HepG2 (cell line): ENCODE results near the gene PRDX4. TPM values are rescaled to one million over a fixed set of nuclear protein-coding genes. Genes with fewer than 3 reads are reported as not detected.

ENCODE experiments used
- ATAC-seq: fragments of 200-7000 bp; cut with Tn5 transposase; 3 replicates; pipeline ENCODE4 v1.9.1; 2020; ENCODE audit warnings: mild to moderate bottlenecking, moderate library complexity
- BruUV-seq: library from RNA; stranded (reverse); fragments of 400-500 nt; replicated peaks from 2 replicates; lab custom pipeline; 2021; lab: Mats Ljungman, UMichigan
- CTCF ChIA-PET: fragments of 300-600 bp; formaldehyde crosslinking; extraction: SDS; loops from one replicate; lab custom pipeline; 2021; ENCODE audit warnings: low total read pairs, inconsistent platforms, low intra/inter-chr PET ratio; lab: Yijun Ruan, JAX
- POLR2A ChIA-PET: fragments of 350-600 bp; sonication (Branson Sonifier 250); formaldehyde crosslinking; loops from one replicate; lab custom pipeline; 2020; ENCODE audit warnings: antibody characterized with exemption, inconsistent platforms; lab: Yijun Ruan, JAX
- DNase-seq: peaks from one replicate; pipeline ENCODE4 v3.0.0-alpha.2; 2015; ENCODE audit warnings: low spot score
- FAIRE-seq: peaks from 3 replicates; lab custom pipeline; 2011; peaks lifted over from hg19 to GRCh38; lab: Jason Lieb, UNC
- H2AFZ ChIP-seq: one replicate; pipeline ENCODE4 v1.6.1; 2011; ENCODE audit warnings: low read length, inconsistent platforms
- H3K27ac ChIP-seq: fragments of 300-600 bp; 3 replicates; pipeline ENCODE4 v1.8.0; 2011; ENCODE audit warnings: mixed run types, mild to moderate bottlenecking, mixed read lengths, low read length, inconsistent platforms; ENCODE audit not compliant: insufficient read depth; ENCODE audit errors: extremely low read length
- H3K27me3 ChIP-seq, 2 experiments: fragments of 200-600 bp in 1 of 2; 2 replicates in 1 of 2; 3 replicates in 1 of 2; pipeline versions ENCODE4 v1.6.0 to v1.8.0; 2011; ENCODE audit warnings: low read length in 2 of 2, mild to moderate bottlenecking in 2 of 2, moderate library complexity in 2 of 2, inconsistent platforms in 1 of 2; ENCODE audit not compliant: insufficient read depth in 2 of 2, control insufficient read depth in 1 of 2
- H3K36me3 ChIP-seq, 2 experiments: fragments of 200-600 bp in 1 of 2; replicated peaks in 1 of 2; 2 replicates in 1 of 2; 3 replicates in 1 of 2; pipeline versions ENCODE4 v1.5.1 to v1.8.0; 2011; ENCODE audit warnings: low read length in 2 of 2, inconsistent platforms in 1 of 2; ENCODE audit not compliant: insufficient read depth in 2 of 2, control insufficient read depth in 1 of 2
- H3K4me1 ChIP-seq: 2 replicates; pipeline ENCODE4 v1.5.1; 2012; ENCODE audit warnings: low read length, inconsistent platforms; ENCODE audit not compliant: insufficient read depth
- H3K4me2 ChIP-seq: 2 replicates; pipeline ENCODE4 v1.6.0; 2011; ENCODE audit warnings: low read depth, low read length, inconsistent platforms
- H3K4me3 ChIP-seq, 3 experiments: fragments of 200-600 bp in 1 of 3; sonication (generic), shearing (Covaris generic) in 1 of 3; replicated peaks in 1 of 3; 2 replicates each; pipeline ENCODE4 v1.5.1; 2011 to 2016; ENCODE audit warnings: low read length in 3 of 3, inconsistent platforms in 2 of 3, low read depth in 2 of 3, mild to moderate bottlenecking in 2 of 3, control low read depth in 1 of 3, mixed read lengths in 1 of 3; ENCODE audit not compliant: insufficient read depth in 1 of 3
- H3K79me2 ChIP-seq: one replicate; pipeline ENCODE4 v1.6.1; 2011; ENCODE audit warnings: low read length, inconsistent platforms; ENCODE audit not compliant: insufficient read depth
- H3K9ac ChIP-seq: 2 replicates; pipeline ENCODE4 v1.6.0; 2011; ENCODE audit warnings: mild to moderate bottlenecking, low read depth, low read length, inconsistent platforms; ENCODE audit not compliant: insufficient read depth
- H3K9me3 ChIP-seq: 2 replicates; pipeline ENCODE4 v1.5.1; 2012; ENCODE audit warnings: mild to moderate bottlenecking, low read length
- H4K20me1 ChIP-seq: 2 replicates; pipeline ENCODE4 v1.6.0; 2011; ENCODE audit warnings: inconsistent platforms, mild to moderate bottlenecking, low read length, moderate library complexity; ENCODE audit not compliant: insufficient read depth
- ASH2L ChIP-seq: fragments of 300-600, 200-600 bp; sonication (generic); IDR thresholded peaks from 2 replicates; pipeline ENCODE4 v1.7.0; 2017; ENCODE audit warnings: low read depth, mild to moderate bottlenecking, moderate library complexity, mixed read lengths, low read length; ENCODE audit not compliant: insufficient read length
- ATF3 ChIP-seq: sonication (generic); formaldehyde crosslinking; IDR thresholded peaks from 2 replicates; pipeline ENCODE4 v1.4.0; 2020; ENCODE audit warnings: missing genetic modification reagents
- FUBP1 ChIP-seq: sonication (generic); formaldehyde crosslinking; IDR thresholded peaks from 2 replicates; pipeline ENCODE4 v1.5.1; 2020; ENCODE audit warnings: missing genetic modification reagents, mild to moderate bottlenecking, borderline replicate concordance
- HNF1A ChIP-seq, 2 experiments: sonication (generic) in 1 of 2; formaldehyde crosslinking in 1 of 2; IDR thresholded peaks; 2 replicates each; pipeline versions ENCODE4 v1.4.0 to v1.6.1; 2016 to 2020; ENCODE audit warnings: borderline replicate concordance in 1 of 2, low read depth in 1 of 2, mild to moderate bottlenecking in 1 of 2, missing genetic modification reagents in 1 of 2
- IRF9 ChIP-seq: sonication (generic); formaldehyde crosslinking; IDR thresholded peaks from 2 replicates; pipeline ENCODE4 v1.8.0; 2022; ENCODE audit warnings: missing genetic modification reagents, mild to moderate bottlenecking, borderline replicate concordance
- JARID2 ChIP-seq: sonication (generic); formaldehyde crosslinking; IDR thresholded peaks from 2 replicates; pipeline ENCODE4 v1.8.1; 2023; ENCODE audit warnings: missing genetic modification reagents, inconsistent platforms; ENCODE audit not compliant: insufficient replicate concordance
- PATZ1 ChIP-seq: sonication (generic); formaldehyde crosslinking; IDR thresholded peaks from 2 replicates; pipeline ENCODE4 v1.4.0; 2020; ENCODE audit warnings: missing genetic modification reagents
- POLR2A ChIP-seq, 2 experiments: IDR thresholded peaks; 2 replicates each; pipeline ENCODE4 v1.6.1; 2011; ENCODE audit warnings: low read depth in 2 of 2, low read length in 2 of 2, mild to moderate bottlenecking in 1 of 2, moderate library complexity in 1 of 2; ENCODE audit not compliant: insufficient read depth in 1 of 2
- TRIM22 ChIP-seq: fragments of 450-650 bp; IDR thresholded peaks from 2 replicates; pipeline ENCODE4 v1.6.1; 2017
- ZEB1 ChIP-seq: IDR thresholded peaks from 2 replicates; pipeline ENCODE4 v1.6.1; 2012; ENCODE audit warnings: mild to moderate bottlenecking, low read depth, inconsistent platforms; ENCODE audit not compliant: insufficient replicate concordance
- ZNF24 ChIP-seq: fragments of 450-650 bp; IDR thresholded peaks from 2 replicates; pipeline ENCODE4 v1.6.1; 2017; ENCODE audit warnings: antibody characterized with exemption, mild to moderate bottlenecking
- ZNF678 ChIP-seq: sonication (generic); formaldehyde crosslinking; IDR thresholded peaks from 2 replicates; pipeline ENCODE4 v1.4.0; 2020; ENCODE audit warnings: mild to moderate bottlenecking, missing genetic modification reagents
- ZSCAN12 ChIP-seq: sonication (generic); formaldehyde crosslinking; IDR thresholded peaks from 2 replicates; pipeline ENCODE4 v1.9.0; 2021; ENCODE audit warnings: mild to moderate bottlenecking, missing genetic modification reagents
- WGBS: methylation state at CpG from one replicate; pipeline ENCODE4 v1.1.6; 2017; ENCODE audit warnings: low lambda C conversion rate; 5-methylcytosine and 5-hydroxymethylcytosine counted together
- in situ Hi-C: cut with HindIII; loops from 2 replicates; pipeline ENCODE4 v1.10.0; 2017; ENCODE audit warnings: low pct_unique_long_range_greater_than_20kb; ENCODE audit not compliant: extremely low pct_ligation_motif_present
- intact Hi-C: fragments of 100-400 bp; cut with micrococcal nuclease; formaldehyde crosslinking; loops from one replicate; pipeline ENCODE4 v1.10.0; 2022; ENCODE audit not compliant: unreplicated experiment
- polyA plus RNA-seq, 8 experiments: library from polyadenylated mRNA; depleted of rRNA in 3 of 8; stranded (reverse) in 7 of 8; unstranded in 1 of 8; fragments of >200 nt; fragmentation: Illumina TruSeq in 4 of 8; extraction: Trizol in 4 of 8; gene quantifications; 2 replicates each; pipeline versions ENCODE4 v1.2.1 to v1.2.3, GENCODE V29; 2011 to 2016; ENCODE audit warnings: low read depth in 4 of 8, missing spikeins in 1 of 8, mixed read lengths in 1 of 8; ENCODE audit not compliant: insufficient read depth in 1 of 8
- total RNA-seq, 5 experiments: library from RNA; depleted of rRNA; stranded (reverse); fragments of >200 nt; fragmentation: Illumina TruSeq; extraction: Trizol; gene quantifications; 2 replicates each; pipeline ENCODE4 v1.2.3, GENCODE V29; 2016; ENCODE audit warnings: low read depth in 1 of 5

PRDX4 gene
- total and polyA plus RNA-seq, 2 of the 13 experiments (the other 11 are each of a cell fraction or from before 2014, with no cell fraction given) = 217 to 252 TPM

GRCh38 chrX:23631136-23631535 lies 36.2 kb upstream of the PRDX4 start:
- Histone ChIP-seq H3K4me1 (no peaks in the 10 kb centered on the region), H3K79me2 (no peaks in the 10 kb centered on the region), H3K9me3 (no peaks in the 10 kb centered on the region), H3K27me3 (no peaks in the 10 kb centered on the region), H3K9ac (no peak overlapping the region), H3K4me3 (no peak overlapping the region), H4K20me1 (no peaks in the 10 kb centered on the region), H3K36me3 (no peaks in the 10 kb centered on the region), H3K4me2 (no peak overlapping the region), H3K27ac (no peak overlapping the region), H2AFZ (no peak overlapping the region)
- no peak for DNase-seq
- CTCF ChIA-PET = no interaction called here
- ATAC-seq = no peak
- no peak for FAIRE-seq
- WGBS = 0% methylated on average over 3 of the region's 4 CpGs
- POLR2A ChIA-PET = no interaction called here
- in situ Hi-C loops = no loop called here
- no TSS peak for BruUV-seq
- intact Hi-C loops = no loop called here
- TF ChIP-seq ZSCAN12 (CRISPR knock-in tag) = no peak
- no peak for TF ChIP-seq ZNF24
- no peak for TF ChIP-seq PATZ1 (CRISPR knock-in tag)
- no peak for TF ChIP-seq ASH2L
- no peak for TF ChIP-seq ATF3 (CRISPR knock-in tag)
- no peak for TF ChIP-seq POLR2A (IDR thresholded peaks at IDR 0.05; ENCODE audit: insufficient read depth in 1 of 2, low read depth in 2 of 2, low read length in 2 of 2)
- TF ChIP-seq JARID2 = no peak
- no peak for TF ChIP-seq ZEB1
- no peak for TF ChIP-seq HNF1A (IDR thresholded peaks at IDR 0.05; ENCODE audit: low read depth)
- TF ChIP-seq HNF1A (CRISPR knock-in tag; IDR thresholded peaks at IDR 0.05; ENCODE audit: borderline replicate concordance) = no peak
- TF ChIP-seq TRIM22 = no peak
- TF ChIP-seq IRF9 = no peak
- TF ChIP-seq FUBP1 = no peak
- TF ChIP-seq ZNF678 (CRISPR knock-in tag) = no peak
